ENCODE measurements around the gene TLR9.
"Not testable (repeated sequence)": the region's sequence is repeated elsewhere in the genome, so short reads cannot be mapped to it uniquely, and the experiment has no call there.

The TLR9 gene

GRCh38 chr3:52195291-52195597 lies 30.2 kb downstream of the TLR9 start:
- DNase-seq = no peak

- DNase-seq = no peak
These were observed 30.8 kb downstream of the TLR9 start for GRCh38 chr3:52194485-52195290.

- DNase-seq = peak in 8 of 14 donors; percentile 23 to 87 (median 30)
These were observed 32.4 kb downstream of the TLR9 start for GRCh38 chr3:52193065-52193464.

GRCh38 chr3:52191663-52192062 lies 33.8 kb downstream of the TLR9 start:
- DNase-seq = no peak

- peak in 9 of 14 donors; percentile 20 to 84 (median 56) for DNase-seq
These were observed 35.0 kb downstream of the TLR9 start for GRCh38 chr3:52190294-52191074.

- DNase-seq = no peak
These were observed 36.9 kb downstream of the TLR9 start for GRCh38 chr3:52188556-52188955.

- no peak for DNase-seq
These were observed 38.7 kb downstream of the TLR9 start for GRCh38 chr3:52186729-52187128.

GRCh38 chr3:52185837-52186236 lies 39.6 kb downstream of the TLR9 start:
- DNase-seq = no peak

- no peak for DNase-seq
These were observed 40.1 kb downstream of the TLR9 start for GRCh38 chr3:52185311-52185710.

GRCh38 chr3:52184690-52185089 lies 40.8 kb downstream of the TLR9 start:
- DNase-seq = no peak

GRCh38 chr3:52183786-52184445 lies 41.5 kb downstream of the TLR9 start:
- DNase-seq = no peak

GRCh38 chr3:52182691-52183090 lies 42.8 kb downstream of the TLR9 start:
- DNase-seq = no peak

- DNase-seq = no peak
These were observed 43.2 kb downstream of the TLR9 start for GRCh38 chr3:52182196-52182595.

GRCh38 chr3:52181543-52181942 lies 43.9 kb downstream of the TLR9 start:
- no peak for DNase-seq

GRCh38 chr3:52178537-52178936 lies 46.9 kb downstream of the TLR9 start:
- no peak for DNase-seq

GRCh38 chr3:52178126-52178525 lies 47.3 kb downstream of the TLR9 start:
- DNase-seq = not testable (repeated sequence)

GRCh38 chr3:52177701-52178042 lies 47.8 kb downstream of the TLR9 start:
- DNase-seq = no peak

- no peak for DNase-seq
These were observed 48.3 kb downstream of the TLR9 start for GRCh38 chr3:52176951-52177700.

GRCh38 chr3:52176180-52176752 lies 49.2 kb downstream of the TLR9 start:
- no peak for DNase-seq

- DNase-seq = no peak
These were observed 49.8 kb downstream of the TLR9 start for GRCh38 chr3:52175416-52176179.

GRCh38 chr3:52174896-52175295 lies 50.5 kb downstream of the TLR9 start:
- DNase-seq = no peak

GRCh38 chr3:52173101-52173500 lies 52.3 kb downstream of the TLR9 start:
- no peak for DNase-seq
